Neutrophil (primary cell): ENCODE data around the gene GPT2.
A peak's percentile ranks its signal among the peaks of the same experiment; 100 is the strongest.

Source experiments
- H3K27ac ChIP-seq: fragments of 200-600 bp; sonication (generic); 2 replicates; pipeline ENCODE4 v1.5.1; 2016; ENCODE audit warnings: mild to moderate bottlenecking, moderate library complexity
- H3K27me3 ChIP-seq: fragments of 200-600 bp; sonication (generic); 2 replicates; pipeline ENCODE4 v1.6.0; 2016; ENCODE audit warnings: mild to moderate bottlenecking
- H3K36me3 ChIP-seq: fragments of 200-600 bp; sonication (generic); 2 replicates; pipeline ENCODE4 v1.5.1; 2017
- H3K4me1 ChIP-seq, 2 experiments: fragments of 200-600 bp in 1 of 2; sonication (generic) in 1 of 2; 1 replicate in 1 of 2; 2 replicates in 1 of 2; pipeline versions ENCODE4 v1.5.1 to v1.6.1; 2013 to 2016; ENCODE audit warnings: low read depth in 1 of 2, low read length in 1 of 2, mild to moderate bottlenecking in 1 of 2, moderate library complexity in 1 of 2; ENCODE audit not compliant: control insufficient read depth in 1 of 2, insufficient read depth in 1 of 2
- H3K4me3 ChIP-seq, 2 experiments: fragments of 200-600 bp in 1 of 2; sonication (generic) in 1 of 2; 1 replicate in 1 of 2; 2 replicates in 1 of 2; pipeline ENCODE4 v1.5.1; 2013 to 2016; ENCODE audit warnings: low read depth in 1 of 2, low read length in 1 of 2, mild to moderate bottlenecking in 1 of 2, moderate library complexity in 1 of 2
- H3K9me3 ChIP-seq: fragments of 200-600 bp; sonication (generic); 2 replicates; pipeline ENCODE4 v1.5.1; 2016
- CTCF ChIP-seq: fragments of 200-600 bp; sonication (generic); IDR thresholded peaks from 2 replicates; pipeline ENCODE4 v1.5.1; 2016; ENCODE audit warnings: antibody characterized with exemption

The GPT2 gene

GRCh38 chr16:46962629-46963028 lies 78.5 kb downstream of the GPT2 start:
- Histone ChIP-seq H3K4me1 (peaks cover 17 to 18% of the 10 kb centered on the region in 2 experiments), H3K4me3 (no peak overlapping the region), H3K27ac (peak overlapping the region; percentile 86), H3K9me3 (no peaks in the 10 kb centered on the region), H3K27me3 (no peaks in the 10 kb centered on the region), H3K36me3 (peaks cover 83% of the 10 kb centered on the region)
- no peak for TF ChIP-seq CTCF

- no peak for TF ChIP-seq CTCF
- peaks cover 70% of the 10 kb centered on the region for H3K36me3 ChIP-seq
- no peaks in the 10 kb centered on the region for H3K27me3 ChIP-seq
- no peaks in the 10 kb centered on the region for H3K9me3 ChIP-seq
- no peak overlapping the region for H3K4me3 ChIP-seq
- H3K27ac ChIP-seq: no peak overlapping the region
- peaks cover 14 to 17% of the 10 kb centered on the region in 2 experiments for H3K4me1 ChIP-seq
Observed at GRCh38 chr16:46968063-46968435, 83.9 kb downstream of the GPT2 start.

- Histone ChIP-seq H3K4me1 (peaks cover 21 to 23% of the 10 kb centered on the region in 2 experiments), H3K4me3 (no peak overlapping the region), H3K27me3 (no peaks in the 10 kb centered on the region), H3K36me3 (peaks cover 50% of the 10 kb centered on the region), H3K27ac (no peak overlapping the region), H3K9me3 (no peaks in the 10 kb centered on the region)
- no peak for TF ChIP-seq CTCF
Observed at GRCh38 chr16:46970089-46970488, 85.9 kb downstream of the GPT2 start.

GRCh38 chr16:46971271-46971670 lies 87.1 kb downstream of the GPT2 start:
- no peaks in the 10 kb centered on the region for H3K27me3 ChIP-seq
- no peak overlapping the region for H3K27ac ChIP-seq
- peaks cover 21 to 23% of the 10 kb centered on the region in 2 experiments for H3K4me1 ChIP-seq
- TF ChIP-seq CTCF: no peak
- H3K4me3 ChIP-seq: no peak overlapping the region
- H3K36me3 ChIP-seq: peaks cover 38% of the 10 kb centered on the region
- no peaks in the 10 kb centered on the region for H3K9me3 ChIP-seq

GRCh38 chr16:46972429-46973206 lies 88.5 kb downstream of the GPT2 start:
- Histone ChIP-seq H3K27me3 (no peaks in the 10 kb centered on the region), H3K9me3 (no peaks in the 10 kb centered on the region), H3K4me3 (peak overlapping the region; percentile 74 to 80), H3K36me3 (peaks cover 25% of the 10 kb centered on the region), H3K27ac (peak overlapping the region; percentile 94), H3K4me1 (peaks cover 21 to 23% of the 10 kb centered on the region in 2 experiments)
- TF ChIP-seq CTCF: no peak
